GM12801 (cell line): ENCODE measurements around the gene IL13.

ENCODE experiments used
- TF ChIP-seq, protein P1 (sequence below): IDR thresholded peaks from one replicate; pipeline ENCODE4 v1.5.1; 2011; ENCODE audit warnings: control low read depth; ENCODE audit not compliant: insufficient read length; ENCODE audit errors: extremely low read depth

IL13 gene

DNA sequence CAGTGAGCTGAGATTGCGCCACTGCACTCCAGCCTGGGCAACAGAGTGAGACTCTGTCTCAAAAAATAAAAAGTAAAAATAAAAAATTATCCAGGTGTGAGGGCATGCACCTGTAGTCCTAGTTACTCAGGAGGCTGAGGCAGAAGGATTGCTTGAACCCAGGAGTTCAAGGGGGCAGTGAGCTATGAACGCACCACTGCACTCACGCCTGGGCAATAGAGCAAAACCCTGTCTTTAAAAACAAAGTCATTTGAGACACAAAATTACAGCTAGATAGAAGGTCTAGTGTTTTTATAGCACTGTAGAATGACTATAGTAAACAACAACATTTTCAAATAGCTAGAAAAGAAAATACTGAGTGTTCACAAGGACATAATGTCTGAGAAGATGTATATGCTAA is 32.2 kb downstream of the IL13 start:
- TF ChIP-seq, protein P1, sequence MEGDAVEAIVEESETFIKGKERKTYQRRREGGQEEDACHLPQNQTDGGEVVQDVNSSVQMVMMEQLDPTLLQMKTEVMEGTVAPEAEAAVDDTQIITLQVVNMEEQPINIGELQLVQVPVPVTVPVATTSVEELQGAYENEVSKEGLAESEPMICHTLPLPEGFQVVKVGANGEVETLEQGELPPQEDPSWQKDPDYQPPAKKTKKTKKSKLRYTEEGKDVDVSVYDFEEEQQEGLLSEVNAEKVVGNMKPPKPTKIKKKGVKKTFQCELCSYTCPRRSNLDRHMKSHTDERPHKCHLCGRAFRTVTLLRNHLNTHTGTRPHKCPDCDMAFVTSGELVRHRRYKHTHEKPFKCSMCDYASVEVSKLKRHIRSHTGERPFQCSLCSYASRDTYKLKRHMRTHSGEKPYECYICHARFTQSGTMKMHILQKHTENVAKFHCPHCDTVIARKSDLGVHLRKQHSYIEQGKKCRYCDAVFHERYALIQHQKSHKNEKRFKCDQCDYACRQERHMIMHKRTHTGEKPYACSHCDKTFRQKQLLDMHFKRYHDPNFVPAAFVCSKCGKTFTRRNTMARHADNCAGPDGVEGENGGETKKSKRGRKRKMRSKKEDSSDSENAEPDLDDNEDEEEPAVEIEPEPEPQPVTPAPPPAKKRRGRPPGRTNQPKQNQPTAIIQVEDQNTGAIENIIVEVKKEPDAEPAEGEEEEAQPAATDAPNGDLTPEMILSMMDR = no peak

DNA sequence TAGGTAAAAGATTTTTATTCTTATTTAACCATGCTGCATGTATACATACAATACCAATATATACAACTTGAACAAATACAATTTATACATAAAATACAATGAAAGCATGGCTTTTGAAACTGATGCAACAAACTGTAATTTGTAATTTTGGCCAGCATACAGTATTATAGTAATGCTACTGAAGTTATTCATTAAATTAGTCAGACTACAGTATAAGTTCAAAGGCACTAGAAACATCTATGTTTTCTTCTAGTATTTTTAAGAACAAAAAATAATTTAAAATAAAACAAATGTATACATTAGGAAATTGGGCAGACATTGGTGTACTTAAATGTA is 34.6 kb downstream of the IL13 start:
- TF ChIP-seq, protein P1 = no peak

DNA sequence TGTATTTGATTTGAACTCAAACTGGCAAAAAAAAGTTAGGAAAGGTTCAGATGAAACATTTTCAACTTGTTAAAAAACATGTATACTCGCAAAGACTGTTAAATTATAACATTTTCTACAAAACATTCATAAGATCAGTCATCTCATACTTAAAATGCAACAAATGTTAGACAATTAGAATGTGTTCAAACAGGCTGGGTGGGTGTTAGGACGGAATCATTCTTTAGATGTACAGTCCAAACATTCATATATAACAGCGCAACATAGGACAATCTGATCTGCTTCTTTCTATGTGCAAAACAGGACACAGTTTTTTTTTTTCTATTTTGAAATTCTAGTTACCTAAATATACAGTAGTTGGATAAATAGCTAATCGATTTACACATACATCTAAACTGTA is 38.0 kb downstream of the IL13 start:
- TF ChIP-seq, protein P1 = no peak

DNA sequence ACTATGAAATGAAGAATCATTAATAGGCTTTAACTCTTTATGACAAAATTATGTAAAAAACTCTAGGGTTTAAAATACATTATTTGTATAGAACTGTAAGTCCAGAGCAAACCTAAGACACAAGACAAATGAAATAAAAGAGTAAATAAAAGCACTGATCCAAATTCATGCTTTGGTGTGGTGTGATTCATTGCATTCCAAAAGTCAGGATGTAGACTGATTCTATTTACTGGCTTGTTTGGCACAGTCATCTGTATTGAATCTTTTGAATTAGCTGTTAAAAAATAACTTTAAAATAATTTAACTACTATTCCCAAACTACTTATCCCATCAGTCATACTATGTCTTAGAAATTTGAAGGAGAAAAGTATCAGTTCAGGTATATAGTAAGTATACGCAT is 46.9 kb downstream of the IL13 start:
- TF ChIP-seq, protein P1 = no peak

DNA sequence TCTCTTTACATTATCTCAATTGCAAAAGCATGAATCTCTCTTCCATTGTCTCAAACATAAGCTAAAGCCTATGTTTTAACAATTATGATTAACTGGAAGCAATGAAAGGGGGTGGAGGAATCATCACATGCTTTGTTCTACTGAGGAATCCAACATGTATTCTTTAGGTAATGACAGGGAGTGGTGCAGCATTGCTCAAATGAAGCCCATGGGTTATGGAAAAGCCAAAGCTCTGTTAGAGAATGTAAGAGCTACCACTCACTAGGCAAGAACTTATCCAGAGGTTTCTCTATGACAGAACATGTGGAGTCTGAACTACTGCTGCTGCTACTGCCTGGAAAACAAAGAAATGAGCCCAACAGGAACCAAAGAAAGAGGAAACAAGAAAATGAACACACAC is 50.7 kb downstream of the IL13 start:
- TF ChIP-seq, protein P1 = no peak
